Measurements from ENCODE around the gene PPP1CA. TPM values are rescaled to one million over a fixed set of nuclear protein-coding genes. Genes with fewer than 3 reads are reported as not detected.

PPP1CA gene
- total RNA-seq, 3 donors from 2014 or later (not counting 1 experiment from before 2014, with no cell fraction given) = 222 to 245 (median 233) TPM

GRCh38 chr11:67406420-67406968, 4.8 kb upstream of the PPP1CA start:
- intact Hi-C loops (cut with micrococcal nuclease) = no loop called here
- WGBS (ENCODE audit: insufficient coverage) = 72% methylated on average over 18 of the region's 18 CpGs

GRCh38 chr11:67405688-67406339, 4.2 kb upstream of the PPP1CA start:
- Histone ChIP-seq H3K4me3 (ENCODE audit: low read length) (peak overlapping the region; percentile 94), H3K27me3 (ENCODE audit: control insufficient read depth, insufficient read depth, low read length) (no peaks in the 10 kb centered on the region), H3K36me3 (ENCODE audit: control insufficient read depth, insufficient read depth, low read length) (peaks cover 29% of the 10 kb centered on the region), H3K9me3 (ENCODE audit: control insufficient read depth, insufficient read depth, low read length) (no peaks in the 10 kb centered on the region), H3K4me1 (ENCODE audit: control insufficient read depth, insufficient read depth, low read length) (peaks cover 91% of the 10 kb centered on the region), H3K27ac (ENCODE audit: low read length) (peak overlapping the region; percentile 63)
- no peaks in the 10 kb centered on the region for H3K27me3 Mint-ChIP-seq (ENCODE audit: low read depth in 2 of 2)
- peak overlapping the region; percentile 86 to 96 for H3K27ac Mint-ChIP-seq
- H3K4me1 Mint-ChIP-seq = peaks cover 55 to 76% of the 10 kb centered on the region in 2 donors
- WGBS (ENCODE audit: insufficient coverage) = 74% methylated on average over 9 of the region's 9 CpGs
- TF ChIP-seq CTCF (IDR thresholded peaks at IDR 0.05) = no peak
- H3K36me3 Mint-ChIP-seq = no peaks in the 10 kb centered on the region
- ATAC-seq (no peak), DNase-seq (no peak)
- H3K9me3 Mint-ChIP-seq = no peaks in the 10 kb centered on the region
- H3K4me3 Mint-ChIP-seq = peak overlapping the region; percentile 94
- intact Hi-C loops (cut with micrococcal nuclease) = no loop called here

More at GRCh38 chr11:67406420-67406968, 4.8 kb upstream of the PPP1CA start:
- TF ChIP-seq CTCF (IDR thresholded peaks at IDR 0.05) = no peak
- H3K4me3 ChIP-seq (ENCODE audit: low read length) = peak overlapping the region; percentile 9
- peaks cover 55 to 81% of the 10 kb centered on the region in 2 donors for H3K4me1 Mint-ChIP-seq
- no peaks in the 10 kb centered on the region for H3K27me3 ChIP-seq (ENCODE audit: control insufficient read depth, insufficient read depth, low read length)
- peaks cover 94% of the 10 kb centered on the region for H3K4me1 ChIP-seq (ENCODE audit: control insufficient read depth, insufficient read depth, low read length)
- peak overlapping the region; percentile 86 to 96 for H3K27ac Mint-ChIP-seq
- DNase-seq = no peak
- no peaks in the 10 kb centered on the region for H3K36me3 Mint-ChIP-seq
- peak overlapping the region; percentile 63 for H3K27ac ChIP-seq (ENCODE audit: low read length)
- no peak for ATAC-seq
- peaks cover 29% of the 10 kb centered on the region for H3K36me3 ChIP-seq (ENCODE audit: control insufficient read depth, insufficient read depth, low read length)
- H3K9me3 Mint-ChIP-seq = no peaks in the 10 kb centered on the region
- H3K27me3 Mint-ChIP-seq (ENCODE audit: low read depth in 2 of 2) = no peaks in the 10 kb centered on the region
- H3K9me3 ChIP-seq (ENCODE audit: control insufficient read depth, insufficient read depth, low read length) = no peaks in the 10 kb centered on the region
- H3K4me3 Mint-ChIP-seq = peak overlapping the region; percentile 94

GRCh38 chr11:67405196-67405567, 3.5 kb upstream of the PPP1CA start:
- Histone ChIP-seq H3K36me3 (ENCODE audit: control insufficient read depth, insufficient read depth, low read length) (peaks cover 33% of the 10 kb centered on the region), H3K4me3 (ENCODE audit: low read length) (peak overlapping the region; percentile 94), H3K27me3 (ENCODE audit: control insufficient read depth, insufficient read depth, low read length) (no peaks in the 10 kb centered on the region), H3K27ac (ENCODE audit: low read length) (peak overlapping the region; percentile 63), H3K4me1 (ENCODE audit: control insufficient read depth, insufficient read depth, low read length) (peaks cover 91% of the 10 kb centered on the region), H3K9me3 (ENCODE audit: control insufficient read depth, insufficient read depth, low read length) (no peaks in the 10 kb centered on the region)
- no peaks in the 10 kb centered on the region for H3K36me3 Mint-ChIP-seq
- ATAC-seq (no peak), DNase-seq (peak in 1 of 2 donors; percentile 49)
- peak overlapping the region; percentile 86 to 96 for H3K27ac Mint-ChIP-seq
- no peaks in the 10 kb centered on the region for H3K27me3 Mint-ChIP-seq (ENCODE audit: low read depth in 2 of 2)
- no peaks in the 10 kb centered on the region for H3K9me3 Mint-ChIP-seq
- H3K4me1 Mint-ChIP-seq = peaks cover 55 to 75% of the 10 kb centered on the region in 2 donors
- peak overlapping the region; percentile 94 for H3K4me3 Mint-ChIP-seq
- intact Hi-C loops (cut with micrococcal nuclease) = no loop called here
- WGBS (ENCODE audit: insufficient coverage) = 51% methylated on average over 6 of the region's 6 CpGs
- TF ChIP-seq CTCF (IDR thresholded peaks at IDR 0.05) = no peak
